K562 (cell line): ENCODE data around the gene TP73. TPM values are rescaled to one million over a fixed set of nuclear protein-coding genes. Genes with fewer than 3 reads are reported as not detected.
A peak's percentile ranks its signal among the peaks of the same experiment; 100 is the strongest.

Experiments
- ASH1L ChIP-seq: fragments of 450-650 bp; IDR thresholded peaks from 2 replicates; pipeline ENCODE4 v1.6.1; 2018; ENCODE audit warnings: borderline replicate concordance, mild to moderate bottlenecking, low read depth; ENCODE audit not compliant: partially characterized antibody
- CTBP1 ChIP-seq: fragments of 450-650 bp; IDR thresholded peaks from 2 replicates; pipeline ENCODE4 v1.6.1; 2016; ENCODE audit warnings: borderline replicate concordance
- ETS2 ChIP-seq: IDR thresholded peaks from 2 replicates; pipeline ENCODE4 v1.6.1; 2016; ENCODE audit warnings: borderline replicate concordance, missing genetic modification characterization, mild to moderate bottlenecking, moderate library complexity, missing compliant biosample characterization; ENCODE audit not compliant: poor library complexity, severe bottlenecking
- FOXP1 ChIP-seq: sonication (generic); formaldehyde crosslinking; IDR thresholded peaks from 2 replicates; pipeline ENCODE4 v1.8.0; 2022; ENCODE audit warnings: mild to moderate bottlenecking, missing genetic modification reagents
- HDAC8 ChIP-seq: fragments of 450-650 bp; IDR thresholded peaks from 2 replicates; pipeline ENCODE4 v1.6.1; 2016; ENCODE audit warnings: mild to moderate bottlenecking, missing genetic modification characterization, moderate library complexity, missing compliant biosample characterization
- HSF4 ChIP-seq: fragments of 250-450 bp; sonication (Bioruptor Pico); IDR thresholded peaks from 2 replicates; pipeline ENCODE4 v2.1.2; 2022; ENCODE audit warnings: mild to moderate bottlenecking, moderate library complexity, borderline replicate concordance
- KLF10 ChIP-seq: fragments of 250-450 bp; sonication (Bioruptor Pico); IDR thresholded peaks from 2 replicates; pipeline ENCODE4 v1.6.1; 2021; ENCODE audit warnings: matching md5 sums
- LCOR ChIP-seq: sonication (generic); formaldehyde crosslinking; IDR thresholded peaks from 2 replicates; pipeline ENCODE4 v1.8.0; 2022; ENCODE audit warnings: mild to moderate bottlenecking, missing genetic modification reagents
- NCOA1 ChIP-seq: fragments of 450-650 bp; IDR thresholded peaks from 2 replicates; pipeline ENCODE4 v1.6.1; 2016; ENCODE audit warnings: low read depth
- NCOR1 ChIP-seq: fragments of 450-650 bp; IDR thresholded peaks from 2 replicates; pipeline ENCODE4 v1.6.1; 2016; ENCODE audit warnings: mild to moderate bottlenecking, moderate library complexity
- NR2C2 ChIP-seq, 2 experiments: fragments of 200-800 bp in 1 of 2; sonication (Bioruptor generic) in 1 of 2; sonication (generic) in 1 of 2; formaldehyde crosslinking in 1 of 2; IDR thresholded peaks; 2 replicates each; pipeline versions ENCODE4 v1.6.1 to v1.8.0; 2016 to 2022; ENCODE audit warnings: mild to moderate bottlenecking in 1 of 2, missing compliant biosample characterization in 1 of 2, missing genetic modification characterization in 1 of 2, missing genetic modification reagents in 1 of 2
- PHF20 ChIP-seq: fragments of 450-650 bp; IDR thresholded peaks from 2 replicates; pipeline ENCODE4 v1.6.1; 2018; ENCODE audit not compliant: partially characterized antibody
- RBM15 ChIP-seq: fragments of 200-400 bp; formaldehyde crosslinking; IDR thresholded peaks from 2 replicates; pipeline ENCODE4 v1.6.1; 2018; ENCODE audit warnings: mild to moderate bottlenecking, low read length, moderate library complexity; ENCODE audit not compliant: insufficient read depth
- SREBF2 ChIP-seq: sonication (generic); formaldehyde crosslinking; IDR thresholded peaks from 2 replicates; pipeline ENCODE4 v1.4.0; 2020; ENCODE audit warnings: mild to moderate bottlenecking, missing genetic modification reagents
- TCF3 ChIP-seq: sonication (generic); formaldehyde crosslinking; IDR thresholded peaks from 2 replicates; pipeline ENCODE4 v1.4.0; 2020; ENCODE audit warnings: mild to moderate bottlenecking, missing genetic modification reagents
- TEAD1 ChIP-seq, 2 experiments: fragments of 450-650 bp in 1 of 2; sonication (generic) in 1 of 2; formaldehyde crosslinking; IDR thresholded peaks; 2 replicates each; pipeline versions ENCODE4 v1.4.0 to v1.8.0; 2020 to 2022; ENCODE audit warnings: mild to moderate bottlenecking in 2 of 2, missing genetic modification reagents in 1 of 2
- TEAD2 ChIP-seq: fragments of 450-650 bp; IDR thresholded peaks from 2 replicates; pipeline ENCODE4 v1.6.1; 2016; ENCODE audit warnings: missing genetic modification characterization, control low read depth, missing compliant biosample characterization
- ZBTB34 ChIP-seq: fragments of 250-450 bp; sonication (Bioruptor Pico); IDR thresholded peaks from 2 replicates; pipeline ENCODE4 v1.8.0; 2021; ENCODE audit warnings: mild to moderate bottlenecking, moderate library complexity
- ZFPM2 ChIP-seq: fragments of 250-450 bp; sonication (Bioruptor Pico); IDR thresholded peaks from 2 replicates; pipeline ENCODE4 v1.5.1; 2022; ENCODE audit warnings: mild to moderate bottlenecking
- ZNF224 ChIP-seq: sonication (generic); formaldehyde crosslinking; IDR thresholded peaks from 2 replicates; pipeline ENCODE4 v1.8.0; 2022; ENCODE audit warnings: mild to moderate bottlenecking, missing genetic modification reagents
- ZNF24 ChIP-seq: fragments of 450-650 bp; IDR thresholded peaks from 2 replicates; pipeline ENCODE4 v1.6.1; 2016
- ZNF408 ChIP-seq: fragments of 250-450 bp; sonication (Bioruptor Pico); IDR thresholded peaks from 2 replicates; pipeline ENCODE4 v1.4.0; 2020; ENCODE audit warnings: low read depth, mild to moderate bottlenecking, moderate library complexity
- ZNF511 ChIP-seq: sonication (generic); formaldehyde crosslinking; IDR thresholded peaks from 2 replicates; pipeline ENCODE4 v1.8.0; 2022; ENCODE audit warnings: mild to moderate bottlenecking, missing genetic modification reagents
- ZNF695 ChIP-seq: fragments of 450-650 bp; formaldehyde crosslinking; IDR thresholded peaks from 2 replicates; pipeline ENCODE4 v1.4.0; 2020; ENCODE audit warnings: mild to moderate bottlenecking, moderate library complexity
- ZNF780A ChIP-seq: fragments of 250-450 bp; sonication (Bioruptor Pico); IDR thresholded peaks from 2 replicates; pipeline ENCODE4 v1.5.0; 2021; ENCODE audit warnings: mild to moderate bottlenecking
- polyA plus RNA-seq, 8 experiments: library from polyadenylated mRNA; depleted of rRNA in 4 of 8; stranded (reverse) in 5 of 8; unstranded in 3 of 8; fragments of >200 nt; fragmentation: Nextera tagmentation in 2 of 8; fragmentation: Illumina TruSeq in 1 of 8; extraction: Ambion mirVana in 2 of 8; extraction: Trizol in 1 of 8; gene quantifications; 2 replicates each; pipeline versions ENCODE4 v1.2.1 to v1.2.3, GENCODE V29; 2011 to 2014; ENCODE audit warnings: inconsistent platforms in 1 of 8, missing spikeins in 1 of 8
- total RNA-seq, 7 experiments: library from RNA; depleted of rRNA in 6 of 7; stranded (reverse); fragments of >200 nt in 6 of 7; fragmentation: Illumina TruSeq in 2 of 7; extraction: Trizol in 2 of 7; gene quantifications; 2 replicates each; pipeline versions ENCODE4 v1.2.1 to v1.2.3, GENCODE V29; 2011 to 2021; ENCODE audit warnings: low replicate concordance in 1 of 7
- TF ChIP-seq, protein P1 (sequence below): fragments of 250-450 bp; sonication (Bioruptor Pico); IDR thresholded peaks from 2 replicates; pipeline ENCODE4 v1.5.0; 2020; ENCODE audit warnings: mild to moderate bottlenecking, borderline replicate concordance

The TP73 gene
- total and polyA plus RNA-seq, 9 of the 15 experiments (the other 6 are each of a cell fraction or from before 2014, with no cell fraction given), result 0.07 to 1.6 (median 0.40) TPM; not detected in 2

DNA sequence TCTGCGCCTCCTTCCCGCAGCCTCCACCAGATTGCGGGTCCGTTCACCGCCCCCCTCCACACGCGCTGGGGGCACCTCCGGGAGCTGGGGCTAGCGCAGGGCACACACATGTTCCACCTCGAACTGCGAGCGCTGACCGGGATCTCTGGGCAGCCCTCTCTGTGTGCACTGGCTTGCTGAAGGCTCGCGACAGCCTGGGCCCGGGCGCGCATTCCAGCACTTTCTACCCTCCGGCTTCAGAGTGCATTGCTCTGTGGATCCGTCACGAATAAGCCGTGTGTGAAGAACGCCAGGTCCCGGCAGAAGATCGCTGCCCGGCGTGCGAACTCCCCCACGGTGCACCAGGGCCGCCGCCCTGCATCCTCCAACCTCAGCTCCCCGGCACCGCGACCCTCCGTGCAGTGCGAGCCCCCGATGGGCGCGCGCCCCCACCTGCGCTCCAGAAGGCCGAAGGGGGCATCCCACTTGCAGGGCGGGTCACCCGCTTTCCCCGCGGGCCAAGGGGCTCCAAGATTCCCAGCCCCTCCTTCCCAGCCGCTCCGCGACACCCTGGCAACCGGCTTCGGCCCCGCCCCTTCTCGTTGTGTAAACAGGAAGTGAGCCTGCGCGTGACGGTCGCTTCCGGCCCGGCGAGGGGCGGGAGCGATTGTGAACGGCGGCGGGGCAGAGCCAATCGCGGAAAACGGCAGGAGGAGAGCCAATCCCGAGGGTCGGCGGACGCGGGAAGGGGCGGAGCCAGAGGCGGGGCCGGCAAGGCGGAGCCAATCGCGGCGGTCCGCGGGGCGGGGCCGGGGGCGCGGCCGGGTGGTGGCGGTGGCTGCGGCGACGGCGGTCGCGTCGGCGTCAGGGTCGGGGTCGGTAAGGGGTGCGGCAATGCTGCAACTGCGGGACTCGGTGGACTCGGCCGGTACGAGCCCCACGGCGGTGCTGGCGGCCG, 27.8 kb upstream of the TP73 start, which contains the start of gene TPRG1L (continued):
- no peak for TF ChIP-seq TCF3 (CRISPR knock-in tag)
- TF ChIP-seq, protein P1, sequence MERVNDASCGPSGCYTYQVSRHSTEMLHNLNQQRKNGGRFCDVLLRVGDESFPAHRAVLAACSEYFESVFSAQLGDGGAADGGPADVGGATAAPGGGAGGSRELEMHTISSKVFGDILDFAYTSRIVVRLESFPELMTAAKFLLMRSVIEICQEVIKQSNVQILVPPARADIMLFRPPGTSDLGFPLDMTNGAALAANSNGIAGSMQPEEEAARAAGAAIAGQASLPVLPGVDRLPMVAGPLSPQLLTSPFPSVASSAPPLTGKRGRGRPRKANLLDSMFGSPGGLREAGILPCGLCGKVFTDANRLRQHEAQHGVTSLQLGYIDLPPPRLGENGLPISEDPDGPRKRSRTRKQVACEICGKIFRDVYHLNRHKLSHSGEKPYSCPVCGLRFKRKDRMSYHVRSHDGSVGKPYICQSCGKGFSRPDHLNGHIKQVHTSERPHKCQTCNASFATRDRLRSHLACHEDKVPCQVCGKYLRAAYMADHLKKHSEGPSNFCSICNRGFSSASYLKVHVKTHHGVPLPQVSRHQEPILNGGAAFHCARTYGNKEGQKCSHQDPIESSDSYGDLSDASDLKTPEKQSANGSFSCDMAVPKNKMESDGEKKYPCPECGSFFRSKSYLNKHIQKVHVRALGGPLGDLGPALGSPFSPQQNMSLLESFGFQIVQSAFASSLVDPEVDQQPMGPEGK, result no peak
- no peak for TF ChIP-seq ZNF780A (CRISPR knock-in tag)
- TF ChIP-seq ZBTB34 (CRISPR knock-in tag), result no peak
- peak; percentile 67 for TF ChIP-seq PHF20
- no peak for TF ChIP-seq ZFPM2 (CRISPR knock-in tag)
- TF ChIP-seq CTBP1, result peak; percentile 71; the same call in 1 of the 2 replicates
- TF ChIP-seq ASH1L, result peak; percentile 78
- no peak for TF ChIP-seq ETS2 (tag)
- TF ChIP-seq ZNF224 (CRISPR knock-in tag), result no peak
- TF ChIP-seq NCOR1, result no peak
- no peak for TF ChIP-seq ZNF24
- no peak for TF ChIP-seq ZNF695 (CRISPR knock-in tag)
- TF ChIP-seq TEAD1 (CRISPR knock-in tag; IDR thresholded peaks at IDR 0.05), result peak in 1 of 2 experiments; percentile 50; a peak in 1 of 4 replicates
- TF ChIP-seq RBM15, result no peak
- TF ChIP-seq HDAC8, result no peak
- no peak for TF ChIP-seq SREBF2 (CRISPR knock-in tag)
- no peak for TF ChIP-seq ZNF408 (CRISPR knock-in tag)
- no peak for TF ChIP-seq TEAD2 (tag)
- TF ChIP-seq KLF10 (CRISPR knock-in tag), result no peak
- TF ChIP-seq LCOR (CRISPR knock-in tag), result no peak
- TF ChIP-seq NR2C2 (CRISPR knock-in tag; IDR thresholded peaks at IDR 0.05), result no peak
- no peak for TF ChIP-seq NR2C2 (tag; IDR thresholded peaks at IDR 0.05)
- no peak for TF ChIP-seq NCOA1
- no peak; the same call in 1 of the 2 replicates for TF ChIP-seq FOXP1
- TF ChIP-seq HSF4, result no peak
- no peak for TF ChIP-seq ZNF511 (CRISPR knock-in tag)
